ENCODE data around the gene MEN1. TPM values are rescaled to one million over a fixed set of nuclear protein-coding genes. Genes with fewer than 3 reads are reported as not detected.

Gene MEN1
- total and polyA plus RNA-seq, 2 experiments from 2014 or later, result 27.7 to 57.5 TPM

DNA sequence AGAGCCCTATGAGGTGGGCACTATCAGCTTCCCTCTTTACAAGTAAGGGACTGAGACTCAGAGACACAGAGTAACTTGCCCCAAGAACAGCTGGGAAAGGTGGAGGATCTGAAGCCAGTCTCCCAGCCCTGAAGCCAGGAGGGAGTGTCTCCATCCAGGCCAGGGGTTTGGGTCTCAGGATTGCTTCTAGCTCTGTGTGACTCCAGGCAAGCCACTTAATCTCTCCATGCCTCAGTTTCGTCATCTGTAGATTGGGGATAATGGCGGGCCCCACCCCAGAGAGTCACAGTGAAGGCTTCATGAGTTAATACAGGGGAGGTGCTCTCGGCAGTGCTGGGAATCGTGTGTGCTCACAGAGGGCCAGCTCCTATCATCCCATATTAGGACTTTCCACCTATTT, 17.9 kb downstream of the MEN1 start:
- no peaks in the 10 kb centered on the region for H3K9me3 ChIP-seq (ENCODE audit: low read depth)
- DNase-seq (ENCODE audit: low read depth in 1 of 2, low spot score in 1 of 2), result no peak
- TF ChIP-seq, protein P1, sequence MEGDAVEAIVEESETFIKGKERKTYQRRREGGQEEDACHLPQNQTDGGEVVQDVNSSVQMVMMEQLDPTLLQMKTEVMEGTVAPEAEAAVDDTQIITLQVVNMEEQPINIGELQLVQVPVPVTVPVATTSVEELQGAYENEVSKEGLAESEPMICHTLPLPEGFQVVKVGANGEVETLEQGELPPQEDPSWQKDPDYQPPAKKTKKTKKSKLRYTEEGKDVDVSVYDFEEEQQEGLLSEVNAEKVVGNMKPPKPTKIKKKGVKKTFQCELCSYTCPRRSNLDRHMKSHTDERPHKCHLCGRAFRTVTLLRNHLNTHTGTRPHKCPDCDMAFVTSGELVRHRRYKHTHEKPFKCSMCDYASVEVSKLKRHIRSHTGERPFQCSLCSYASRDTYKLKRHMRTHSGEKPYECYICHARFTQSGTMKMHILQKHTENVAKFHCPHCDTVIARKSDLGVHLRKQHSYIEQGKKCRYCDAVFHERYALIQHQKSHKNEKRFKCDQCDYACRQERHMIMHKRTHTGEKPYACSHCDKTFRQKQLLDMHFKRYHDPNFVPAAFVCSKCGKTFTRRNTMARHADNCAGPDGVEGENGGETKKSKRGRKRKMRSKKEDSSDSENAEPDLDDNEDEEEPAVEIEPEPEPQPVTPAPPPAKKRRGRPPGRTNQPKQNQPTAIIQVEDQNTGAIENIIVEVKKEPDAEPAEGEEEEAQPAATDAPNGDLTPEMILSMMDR (IDR thresholded peaks at IDR 0.05; ENCODE audit: low read depth, low read length), result no peak
- H3K27ac ChIP-seq, result no peak overlapping the region
- H3K4me3 ChIP-seq, result no peak overlapping the region
- no peaks in the 10 kb centered on the region for H3K4me1 ChIP-seq (ENCODE audit: low read depth)
- no peaks in the 10 kb centered on the region for H3K27me3 ChIP-seq
- H3K36me3 ChIP-seq, result no peaks in the 10 kb centered on the region

- no peak for DNase-seq (ENCODE audit: low read depth in 1 of 2, low spot score in 1 of 2)
- Histone ChIP-seq H3K27ac (no peak overlapping the region), H3K4me3 (no peak overlapping the region), H3K9me3 (ENCODE audit: low read depth) (no peaks in the 10 kb centered on the region), H3K27me3 (no peaks in the 10 kb centered on the region), H3K36me3 (no peaks in the 10 kb centered on the region), H3K4me1 (ENCODE audit: low read depth) (no peaks in the 10 kb centered on the region)
- TF ChIP-seq, protein P1 (IDR thresholded peaks at IDR 0.05; ENCODE audit: low read depth, low read length), result no peak
These were observed 18.5 kb downstream of the MEN1 start for GRCh38 chr11:64791781-64792291.

DNA sequence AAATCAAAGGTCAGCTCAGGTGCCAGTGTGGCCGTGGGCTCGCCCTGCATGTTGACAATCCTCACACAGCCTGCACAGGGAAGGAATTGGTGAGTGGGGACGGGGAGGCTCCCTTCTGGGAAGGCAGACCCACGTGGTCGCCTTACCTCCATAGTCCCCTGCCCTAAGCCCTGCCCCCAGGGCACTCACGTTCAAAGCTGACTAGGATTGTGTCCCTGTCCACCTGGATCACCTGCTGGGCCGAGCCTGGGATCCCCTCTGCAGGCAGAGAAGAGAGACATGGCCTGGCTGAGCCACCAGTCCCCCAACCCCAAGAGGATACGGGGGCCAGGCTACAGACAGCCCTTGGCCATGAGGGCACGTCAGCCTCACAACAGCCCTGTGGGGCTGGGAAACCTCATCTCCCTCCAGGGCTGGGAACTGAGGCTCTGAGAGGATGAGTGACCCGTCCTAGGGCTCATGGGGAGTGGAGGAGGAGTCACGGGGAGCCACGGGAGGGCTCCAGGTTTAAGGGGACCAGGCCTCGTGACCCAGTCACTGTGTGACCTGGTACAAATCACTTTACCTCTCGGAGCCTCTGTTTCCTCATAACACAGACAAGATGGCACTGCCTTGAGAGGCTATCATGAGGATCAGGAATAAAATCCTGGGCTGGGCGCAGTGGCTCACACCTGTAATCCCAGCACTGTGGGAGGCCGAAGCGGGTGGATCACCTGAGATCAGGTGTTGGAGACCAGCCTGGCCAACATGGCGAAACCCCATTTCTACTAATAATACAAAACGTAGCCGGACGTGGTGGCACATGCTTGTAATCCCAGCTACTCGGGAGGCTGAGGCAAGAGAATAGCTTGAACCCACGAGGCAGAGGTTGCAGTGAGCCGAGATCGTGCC, 19.9 kb downstream of the MEN1 start:
- DNase-seq (ENCODE audit: low read depth in 1 of 2, low spot score in 1 of 2), result no peak
- H3K36me3 ChIP-seq, result no peaks in the 10 kb centered on the region
- TF ChIP-seq, protein P1 (IDR thresholded peaks at IDR 0.05; ENCODE audit: low read depth, low read length), result no peak

GRCh38 chr11:64789331-64790204, 20.8 kb downstream of the MEN1 start:
- TF ChIP-seq, protein P1 (IDR thresholded peaks at IDR 0.05; ENCODE audit: low read depth, low read length), result no peak
- H3K27ac ChIP-seq, result no peak overlapping the region
- no peak for DNase-seq (ENCODE audit: low read depth in 1 of 2, low spot score in 1 of 2)

More for the DNA sequence above, 19.9 kb downstream of the MEN1 start:
- Histone ChIP-seq H3K4me3 (no peak overlapping the region), H3K27me3 (no peaks in the 10 kb centered on the region), H3K27ac (no peak overlapping the region), H3K9me3 (ENCODE audit: low read depth) (no peaks in the 10 kb centered on the region), H3K4me1 (ENCODE audit: low read depth) (no peaks in the 10 kb centered on the region)

DNA sequence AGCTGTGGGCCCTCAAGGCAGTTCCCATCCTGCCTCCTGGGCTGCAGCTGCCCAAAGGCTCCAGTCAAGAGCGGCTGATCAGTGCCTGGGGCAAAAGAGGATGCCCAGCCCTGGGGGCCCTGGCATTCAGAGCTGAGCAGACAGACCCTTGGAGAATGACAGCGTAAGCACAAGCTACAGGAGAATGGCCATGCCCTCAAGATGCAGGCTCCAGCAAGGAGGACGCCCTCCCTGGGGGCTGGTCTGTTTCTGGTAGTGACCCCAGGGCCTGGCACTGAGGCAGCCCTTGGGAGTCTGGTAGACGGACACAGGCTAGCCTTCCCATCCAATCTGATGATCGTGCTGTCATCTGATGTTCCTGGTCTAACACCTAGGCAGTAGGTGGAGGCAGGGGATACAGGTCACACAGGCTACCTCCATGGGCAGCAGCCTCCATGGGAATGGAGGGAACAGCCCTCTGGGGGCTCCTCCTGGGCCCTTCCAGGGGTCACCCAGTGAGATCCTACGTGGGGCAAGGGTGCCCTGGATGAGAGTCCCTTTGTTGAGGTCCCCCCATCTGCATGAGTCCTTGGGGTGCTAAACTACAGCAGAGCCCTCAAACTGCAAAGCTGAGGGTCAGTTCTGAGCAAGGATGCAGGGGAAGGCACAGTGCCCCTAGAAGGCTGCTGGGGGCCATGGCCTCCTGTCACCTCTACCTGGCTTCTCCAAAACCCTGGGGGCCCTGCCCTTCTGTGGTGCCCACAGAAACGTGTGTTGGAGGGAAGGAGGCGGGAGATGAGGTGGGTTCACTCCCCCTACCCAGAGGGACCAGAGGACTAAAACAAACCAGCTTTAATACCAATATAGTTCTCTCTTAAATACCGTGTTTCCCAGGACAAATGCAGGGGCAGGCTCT, 21.8 kb downstream of the MEN1 start:
- TF ChIP-seq, protein P1 (IDR thresholded peaks at IDR 0.05; ENCODE audit: low read depth, low read length), result no peak
- Histone ChIP-seq H3K9me3 (ENCODE audit: low read depth) (no peaks in the 10 kb centered on the region), H3K4me1 (ENCODE audit: low read depth) (no peaks in the 10 kb centered on the region), H3K4me3 (no peak overlapping the region), H3K27ac (no peak overlapping the region), H3K27me3 (no peaks in the 10 kb centered on the region), H3K36me3 (no peaks in the 10 kb centered on the region)
- no peak for DNase-seq (ENCODE audit: low read depth in 1 of 2, low spot score in 1 of 2)

More at GRCh38 chr11:64789331-64790204, 20.8 kb downstream of the MEN1 start:
- Histone ChIP-seq H3K36me3 (no peaks in the 10 kb centered on the region), H3K4me3 (no peak overlapping the region), H3K27me3 (no peaks in the 10 kb centered on the region), H3K4me1 (ENCODE audit: low read depth) (no peaks in the 10 kb centered on the region), H3K9me3 (ENCODE audit: low read depth) (no peaks in the 10 kb centered on the region)

Measured in cardiac muscle cell (in vitro differentiated cells and primary cell).